Measurements from ENCODE around the gene LARP4B. TPM values are rescaled to one million over a fixed set of nuclear protein-coding genes. Genes with fewer than 3 reads are reported as not detected.

LARP4B gene
- total and polyA plus RNA-seq, 2 donors from 2014 or later = 12.9 to 96.6 TPM

GRCh38 chr10:905503-905902 is 26.0 kb downstream of the LARP4B start:
- H3K27me3 ChIP-seq (ENCODE audit: control insufficient read depth, insufficient read depth, low read length) = no peaks in the 10 kb centered on the region
- H3K36me3 ChIP-seq (ENCODE audit: control insufficient read depth in 2 of 3, insufficient read depth in 3 of 3, low read length in 3 of 3) = no peaks in the 10 kb centered on the region
- peaks cover 0 to 9% (median 2%) of the 10 kb centered on the region in 3 donors for H3K4me1 ChIP-seq (ENCODE audit: control insufficient read depth in 2 of 3, insufficient read depth in 2 of 3, low read depth in 1 of 3, low read length in 3 of 3)
- no peak for FAIRE-seq
- H3K9me3 ChIP-seq (ENCODE audit: control insufficient read depth in 2 of 3, insufficient read depth in 1 of 3, low read length in 3 of 3) = peaks cover 0 to 1% (median 0%) of the 10 kb centered on the region in 3 donors
- no peak for DNase-seq
- H3K4me3 ChIP-seq (ENCODE audit: low read length in 3 of 3) = no peak overlapping the region
- no peak for TF ChIP-seq CTCF (IDR thresholded peaks at IDR 0.05; ENCODE audit: borderline replicate concordance, extremely low read depth, insufficient read depth)
- H3K27ac ChIP-seq (ENCODE audit: low read depth in 2 of 2, low read length in 2 of 2) = no peak overlapping the region
- intact Hi-C loops (cut with DNase I) = no loop called here
- no peak overlapping the region for H3K9ac ChIP-seq (ENCODE audit: low read length in 3 of 3)

GRCh38 chr10:904403-904802 is 27.1 kb downstream of the LARP4B start:
- H3K27me3 ChIP-seq (ENCODE audit: control insufficient read depth, insufficient read depth, low read length) = no peaks in the 10 kb centered on the region
- H3K27ac ChIP-seq (ENCODE audit: low read depth in 2 of 2, low read length in 2 of 2) = no peak overlapping the region
- H3K9me3 ChIP-seq (ENCODE audit: control insufficient read depth in 2 of 3, insufficient read depth in 1 of 3, low read length in 3 of 3) = peaks cover 0 to 1% (median 0%) of the 10 kb centered on the region in 3 donors
- TF ChIP-seq CTCF (IDR thresholded peaks at IDR 0.05; ENCODE audit: borderline replicate concordance, extremely low read depth, insufficient read depth) = no peak
- no peaks in the 10 kb centered on the region for H3K36me3 ChIP-seq (ENCODE audit: control insufficient read depth in 2 of 3, insufficient read depth in 3 of 3, low read length in 3 of 3)
- H3K4me1 ChIP-seq (ENCODE audit: control insufficient read depth in 2 of 3, insufficient read depth in 2 of 3, low read depth in 1 of 3, low read length in 3 of 3) = peaks cover 0 to 4% (median 2%) of the 10 kb centered on the region in 3 donors
- no peak overlapping the region for H3K9ac ChIP-seq (ENCODE audit: low read length in 3 of 3)
- H3K4me3 ChIP-seq (ENCODE audit: low read length in 3 of 3) = no peak overlapping the region
- DNase-seq = no peak
- intact Hi-C loops (cut with DNase I) = no loop called here
- FAIRE-seq = no peak

- no peaks in the 10 kb centered on the region for H3K27me3 ChIP-seq (ENCODE audit: control insufficient read depth, insufficient read depth, low read length)
- no peaks in the 10 kb centered on the region for H3K4me1 ChIP-seq (ENCODE audit: control insufficient read depth in 2 of 3, insufficient read depth in 2 of 3, low read depth in 1 of 3, low read length in 3 of 3)
- no peaks in the 10 kb centered on the region for H3K36me3 ChIP-seq (ENCODE audit: control insufficient read depth in 2 of 3, insufficient read depth in 3 of 3, low read length in 3 of 3)
- DNase-seq (no peak), FAIRE-seq (no peak)
- H3K9ac ChIP-seq (ENCODE audit: low read length in 3 of 3) = no peak overlapping the region
- H3K4me3 ChIP-seq (ENCODE audit: low read length in 3 of 3) = no peak overlapping the region
- no peaks in the 10 kb centered on the region for H3K9me3 ChIP-seq (ENCODE audit: control insufficient read depth in 2 of 3, insufficient read depth in 1 of 3, low read length in 3 of 3)
- intact Hi-C loops (cut with DNase I) = no loop called here
- no peak overlapping the region for H3K27ac ChIP-seq (ENCODE audit: low read depth in 2 of 2, low read length in 2 of 2)
- no peak for TF ChIP-seq CTCF (IDR thresholded peaks at IDR 0.05; ENCODE audit: borderline replicate concordance, extremely low read depth, insufficient read depth)
Measured at GRCh38 chr10:898141-898540, 33.4 kb downstream of the LARP4B start.

- intact Hi-C loops (cut with DNase I) = no loop called here
- no peak for FAIRE-seq
- no peak for DNase-seq
Measured at GRCh38 chr10:896982-897381, 34.5 kb downstream of the LARP4B start.

More at GRCh38 chr10:896982-897381, 34.5 kb downstream of the LARP4B start:
- Histone ChIP-seq H3K4me1 (ENCODE audit: control insufficient read depth in 2 of 3, insufficient read depth in 2 of 3, low read depth in 1 of 3, low read length in 3 of 3) (no peaks in the 10 kb centered on the region), H3K9me3 (ENCODE audit: control insufficient read depth in 2 of 3, insufficient read depth in 1 of 3, low read length in 3 of 3) (no peaks in the 10 kb centered on the region), H3K9ac (ENCODE audit: low read length in 3 of 3) (no peak overlapping the region), H3K36me3 (ENCODE audit: control insufficient read depth in 2 of 3, insufficient read depth in 3 of 3, low read length in 3 of 3) (no peaks in the 10 kb centered on the region), H3K4me3 (ENCODE audit: low read length in 3 of 3) (no peak overlapping the region), H3K27me3 (ENCODE audit: control insufficient read depth, insufficient read depth, low read length) (no peaks in the 10 kb centered on the region), H3K27ac (ENCODE audit: low read depth in 2 of 2, low read length in 2 of 2) (no peak overlapping the region)
- TF ChIP-seq CTCF (IDR thresholded peaks at IDR 0.05; ENCODE audit: borderline replicate concordance, extremely low read depth, insufficient read depth) = no peak

All from kidney (tissue), 14 donors.